PFSK-1 (cell line): ENCODE data around the gene TOMM34.
A peak's percentile ranks its signal among the peaks of the same experiment; 100 is the strongest.

Experiments used
- FOXP2 ChIP-seq: optimal IDR thresholded peaks from 2 replicates; pipeline ENCODE3; 2011; ENCODE audit warnings: borderline replicate concordance, control low read depth, inconsistent platforms; ENCODE audit not compliant: insufficient read depth; ENCODE audit errors: extremely low read length, extremely low read depth
- POLR2AphosphoS5 ChIP-seq: IDR thresholded peaks from 2 replicates; pipeline ENCODE4 v1.6.1; 2012; ENCODE audit warnings: low read depth, mild to moderate bottlenecking, control low read depth, low read length, moderate library complexity
- SIN3A ChIP-seq: IDR thresholded peaks from 2 replicates; pipeline ENCODE4 v1.6.1; 2012; ENCODE audit warnings: mild to moderate bottlenecking, low read length, moderate library complexity, borderline replicate concordance; ENCODE audit not compliant: insufficient read depth
- TAF1 ChIP-seq: IDR thresholded peaks from 2 replicates; pipeline ENCODE4 v1.6.1; 2012; ENCODE audit warnings: low read length, control low read depth, borderline replicate concordance; ENCODE audit not compliant: insufficient read depth
- TF ChIP-seq, protein P1 (sequence below), 2 experiments: IDR thresholded peaks; 2 replicates each; pipeline versions ENCODE4 v1.6.1 to v1.8.0; 2011 to 2012; ENCODE audit warnings: low read depth in 2 of 2, low read length in 2 of 2, control low read depth in 1 of 2, inconsistent platforms in 1 of 2, mild to moderate bottlenecking in 1 of 2, moderate library complexity in 1 of 2; ENCODE audit not compliant: insufficient read depth in 1 of 2

TOMM34 gene

DNA sequence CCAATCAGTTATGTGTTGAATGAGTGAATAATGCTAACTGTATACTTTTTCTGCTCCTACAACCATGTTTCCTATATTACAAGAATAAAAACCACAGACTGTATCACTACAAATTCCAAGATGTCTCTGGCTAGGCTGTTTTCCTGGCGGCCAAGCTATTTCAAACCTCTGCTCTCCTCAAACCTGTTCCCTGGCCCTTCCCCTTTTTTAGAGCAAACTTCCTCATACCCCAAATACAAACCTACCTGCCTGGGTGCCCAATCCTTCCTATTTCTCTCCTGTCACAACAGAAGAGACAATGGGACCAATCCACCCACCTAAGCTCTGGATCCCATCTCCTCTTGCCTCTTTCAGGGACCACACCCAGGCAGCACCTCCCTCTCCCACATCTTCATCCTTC is 7.5 kb downstream of the TOMM34 start:
- no peak for TF ChIP-seq FOXP2
- TF ChIP-seq, protein P1, sequence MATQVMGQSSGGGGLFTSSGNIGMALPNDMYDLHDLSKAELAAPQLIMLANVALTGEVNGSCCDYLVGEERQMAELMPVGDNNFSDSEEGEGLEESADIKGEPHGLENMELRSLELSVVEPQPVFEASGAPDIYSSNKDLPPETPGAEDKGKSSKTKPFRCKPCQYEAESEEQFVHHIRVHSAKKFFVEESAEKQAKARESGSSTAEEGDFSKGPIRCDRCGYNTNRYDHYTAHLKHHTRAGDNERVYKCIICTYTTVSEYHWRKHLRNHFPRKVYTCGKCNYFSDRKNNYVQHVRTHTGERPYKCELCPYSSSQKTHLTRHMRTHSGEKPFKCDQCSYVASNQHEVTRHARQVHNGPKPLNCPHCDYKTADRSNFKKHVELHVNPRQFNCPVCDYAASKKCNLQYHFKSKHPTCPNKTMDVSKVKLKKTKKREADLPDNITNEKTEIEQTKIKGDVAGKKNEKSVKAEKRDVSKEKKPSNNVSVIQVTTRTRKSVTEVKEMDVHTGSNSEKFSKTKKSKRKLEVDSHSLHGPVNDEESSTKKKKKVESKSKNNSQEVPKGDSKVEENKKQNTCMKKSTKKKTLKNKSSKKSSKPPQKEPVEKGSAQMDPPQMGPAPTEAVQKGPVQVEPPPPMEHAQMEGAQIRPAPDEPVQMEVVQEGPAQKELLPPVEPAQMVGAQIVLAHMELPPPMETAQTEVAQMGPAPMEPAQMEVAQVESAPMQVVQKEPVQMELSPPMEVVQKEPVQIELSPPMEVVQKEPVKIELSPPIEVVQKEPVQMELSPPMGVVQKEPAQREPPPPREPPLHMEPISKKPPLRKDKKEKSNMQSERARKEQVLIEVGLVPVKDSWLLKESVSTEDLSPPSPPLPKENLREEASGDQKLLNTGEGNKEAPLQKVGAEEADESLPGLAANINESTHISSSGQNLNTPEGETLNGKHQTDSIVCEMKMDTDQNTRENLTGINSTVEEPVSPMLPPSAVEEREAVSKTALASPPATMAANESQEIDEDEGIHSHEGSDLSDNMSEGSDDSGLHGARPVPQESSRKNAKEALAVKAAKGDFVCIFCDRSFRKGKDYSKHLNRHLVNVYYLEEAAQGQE (IDR thresholded peaks at IDR 0.05; ENCODE audit: insufficient read depth in 1 of 2, low read depth in 2 of 2, low read length in 2 of 2), result no peak
- no peak for TF ChIP-seq POLR2AphosphoS5
- no peak for TF ChIP-seq TAF1
- TF ChIP-seq SIN3A, result no peak

DNA sequence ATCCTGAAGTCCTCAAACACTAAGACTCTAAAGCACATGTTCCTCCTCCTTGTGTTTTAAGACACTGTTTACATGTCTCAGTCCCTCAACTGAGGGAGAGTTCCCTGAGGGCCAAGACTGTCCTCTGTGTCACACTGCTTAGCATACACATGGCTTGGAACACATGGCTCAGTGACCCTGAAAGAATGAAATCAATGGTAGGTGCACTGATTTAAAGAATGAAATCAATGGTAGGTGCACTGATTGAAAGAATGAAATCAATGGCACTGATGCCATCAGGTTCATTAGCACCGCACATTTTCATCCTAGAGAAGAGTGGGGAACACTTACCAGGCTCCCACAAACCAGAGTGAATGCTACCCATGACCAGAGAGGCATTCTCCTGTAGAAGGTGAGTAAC is 9.8 kb downstream of the TOMM34 start:
- no peak for TF ChIP-seq SIN3A
- TF ChIP-seq POLR2AphosphoS5, result no peak
- no peak for TF ChIP-seq TAF1
- TF ChIP-seq, protein P1 (IDR thresholded peaks at IDR 0.05; ENCODE audit: insufficient read depth in 1 of 2, low read depth in 2 of 2, low read length in 2 of 2), result no peak
- no peak for TF ChIP-seq FOXP2

DNA sequence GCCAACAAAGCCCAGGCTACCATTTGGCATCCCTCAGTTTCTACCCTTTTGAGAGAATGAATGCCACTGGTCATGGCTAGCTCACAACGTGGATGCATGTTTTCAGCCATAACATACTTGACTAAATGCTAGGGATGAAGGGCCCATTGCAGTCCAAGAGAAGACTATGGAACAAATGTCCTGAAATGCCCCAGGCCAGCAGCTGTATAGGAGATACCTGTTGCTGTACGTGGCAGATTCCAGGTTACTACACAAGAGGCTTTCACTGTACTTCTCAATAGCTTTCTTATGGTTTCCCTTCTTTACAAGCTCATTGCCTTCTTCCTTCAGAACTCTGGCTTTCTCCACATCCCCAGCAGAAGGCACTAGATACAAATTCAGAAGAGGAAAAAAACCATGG is 11.7 kb downstream of the TOMM34 start:
- TF ChIP-seq, protein P1 (IDR thresholded peaks at IDR 0.05; ENCODE audit: insufficient read depth in 1 of 2, low read depth in 2 of 2, low read length in 2 of 2), result no peak
- TF ChIP-seq SIN3A (no peak), POLR2AphosphoS5 (0 out of 2 replicates have a peak, but pooled peaks have one; percentile 22), FOXP2 (no peak), TAF1 (no peak)

DNA sequence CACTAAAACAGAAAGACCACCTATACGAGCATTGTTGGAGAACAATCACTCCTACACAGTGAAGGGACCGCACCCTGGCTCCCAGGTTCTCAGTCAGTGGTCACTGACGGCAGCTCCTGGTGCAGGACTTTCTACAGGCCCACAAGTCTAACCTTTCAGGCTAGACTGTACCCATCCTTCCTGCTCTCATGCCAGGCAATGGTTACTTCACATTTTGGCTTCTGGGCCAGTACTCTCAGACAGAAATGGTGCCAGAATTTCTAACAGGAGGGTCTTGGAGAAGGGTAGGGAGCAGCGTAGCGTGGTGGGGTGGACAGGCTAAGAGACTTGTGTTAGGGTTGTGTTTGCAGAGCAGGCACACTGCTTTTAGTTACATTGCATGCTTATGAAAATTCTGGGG is 12.1 kb downstream of the TOMM34 start:
- TF ChIP-seq, protein P1 (IDR thresholded peaks at IDR 0.05; ENCODE audit: insufficient read depth in 1 of 2, low read depth in 2 of 2, low read length in 2 of 2), result no peak
- TF ChIP-seq TAF1, result no peak
- no peak for TF ChIP-seq SIN3A
- no peak for TF ChIP-seq POLR2AphosphoS5
- no peak for TF ChIP-seq FOXP2

DNA sequence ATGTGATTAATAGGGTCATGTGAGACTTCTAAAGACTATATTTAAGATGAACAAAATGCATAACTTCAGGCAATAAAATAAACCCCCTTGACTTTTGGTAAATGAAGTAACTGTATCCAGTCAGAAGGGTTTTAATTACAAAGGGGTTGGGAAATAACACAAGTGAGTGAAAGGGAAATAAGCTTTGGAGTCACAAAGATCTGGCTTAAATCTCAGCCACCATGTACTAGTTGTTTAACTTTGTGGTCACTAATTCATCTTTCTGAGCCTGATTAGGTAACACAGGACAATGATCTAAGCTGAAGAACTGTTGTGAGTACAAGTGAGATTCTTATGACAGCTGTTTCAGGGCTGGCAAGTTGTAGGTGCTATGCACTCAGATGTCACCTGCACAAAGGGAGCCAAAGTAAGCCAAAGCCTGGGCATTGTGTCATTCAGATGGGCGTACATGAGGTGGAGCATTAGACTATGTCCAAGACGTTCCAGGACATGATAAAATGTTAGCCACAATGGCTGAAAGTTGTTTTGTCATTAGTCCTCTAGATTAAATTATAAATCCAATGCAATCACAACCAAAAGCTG is 13.8 kb downstream of the TOMM34 start:
- TF ChIP-seq POLR2AphosphoS5 (no peak), SIN3A (no peak), TAF1 (no peak), FOXP2 (no peak)
- TF ChIP-seq, protein P1 (IDR thresholded peaks at IDR 0.05; ENCODE audit: insufficient read depth in 1 of 2, low read depth in 2 of 2, low read length in 2 of 2), result no peak
